ENCODE results near the gene KCNG4.

GRCh38 chr16:84186685-84187437 lies 53.0 kb downstream of the KCNG4 start, which contains the start of gene TAF1C:
- TF ChIP-seq FOXP2 (optimal IDR thresholded peaks at IDR 0.05; ENCODE audit: control extremely low read depth, extremely low read length, insufficient read depth) (no peak), POLR2AphosphoS5 (IDR thresholded peaks at IDR 0.05; ENCODE audit: borderline replicate concordance, low read depth, low read length) (peak; percentile 73), EZH2 (IDR thresholded peaks at IDR 0.05) (no peak)
